ENCODE data around the gene SAMD14. TPM values are rescaled to one million over a fixed set of nuclear protein-coding genes. Genes with fewer than 3 reads are reported as not detected.
A peak's percentile ranks its signal among the peaks of the same experiment; 100 is the strongest.

SAMD14 gene
- total RNA-seq, 1 experiment from 2014 or later = 5.9 TPM

GRCh38 chr17:50094243-50094752, 35.7 kb downstream of the SAMD14 start (continued):
- peak; percentile 24; the same call in 1 of the 2 replicates for TF ChIP-seq HMGXB4 (CRISPR knock-in tag; IDR thresholded peaks at IDR 0.05)
- no peak for TF ChIP-seq PRRX2 (CRISPR knock-in tag; IDR thresholded peaks at IDR 0.05)
- no peak for TF ChIP-seq GRHL2 (CRISPR knock-in tag; IDR thresholded peaks at IDR 0.05; ENCODE audit: insufficient replicate concordance, severe bottlenecking)
- TF ChIP-seq ATF3 (CRISPR knock-in tag; conservative IDR thresholded peaks at IDR 0.05) = no peak
- TF ChIP-seq ZNF423 (CRISPR knock-in tag; IDR thresholded peaks at IDR 0.05) = no peak
- no peak for TF ChIP-seq FOXK1 (CRISPR knock-in tag; IDR thresholded peaks at IDR 0.05)
- TF ChIP-seq IRF1 (CRISPR knock-in tag; IDR thresholded peaks at IDR 0.05) = no peak
- TF ChIP-seq HMGA2 (CRISPR knock-in tag; IDR thresholded peaks at IDR 0.05) = no peak
- TF ChIP-seq STAT6 (CRISPR knock-in tag; conservative IDR thresholded peaks at IDR 0.05; ENCODE audit: low read depth) = no peak
- TF ChIP-seq ZNF263 (CRISPR knock-in tag; IDR thresholded peaks at IDR 0.05; ENCODE audit: low read depth) = no peak

DNA sequence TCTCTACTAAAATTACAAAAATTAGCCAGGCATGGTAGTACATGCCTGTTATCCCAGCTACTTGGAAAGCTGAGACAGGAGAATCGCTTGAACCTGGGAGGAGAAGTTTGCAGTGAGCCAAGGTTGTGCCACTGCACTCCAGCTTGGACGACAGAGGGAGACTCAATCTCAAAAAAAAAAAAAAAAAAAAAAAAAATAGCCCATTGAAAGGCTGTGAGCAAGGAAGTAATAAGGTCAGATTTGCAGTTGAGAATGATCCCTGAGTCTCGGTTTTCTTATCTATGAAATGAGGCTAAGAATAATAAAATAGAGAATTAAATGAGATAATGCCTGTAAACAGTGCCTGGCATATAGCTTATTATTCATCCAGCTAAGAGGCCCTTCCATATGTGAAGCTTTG, 36.2 kb downstream of the SAMD14 start:
- Mint-ChIP-seq H3K36me3 (no peaks in the 10 kb centered on the region), H3K9me3 (no peaks in the 10 kb centered on the region), H3K27ac (no peak overlapping the region), H3K4me1 (peaks cover 6% of the 10 kb centered on the region), H3K27me3 (ENCODE audit: low read depth) (no peaks in the 10 kb centered on the region), H3K4me3 (no peak overlapping the region)
- ChIA-PET CTCF (interaction anchor here (0.6 to 5.4 kb wide), 60 partner anchors 9 to 851 kb away, joined by 3 to 118 read pairs (median 6); partner anchors contain the start of genes DLX3, ITGA3, SAMD14 and XYLT2), POLR2A (interaction anchor here (0.7 to 1.7 kb wide), 5 partner anchors 17 to 942 kb away, joined by 3 to 7 read pairs (median 4); no protein-coding TSS in a partner anchor)
- no peak for DNase-seq (ENCODE audit: low spot score)
- TF ChIP-seq ETV6 (CRISPR knock-in tag; IDR thresholded peaks at IDR 0.05) (no peak), NFATC4 (CRISPR knock-in tag; IDR thresholded peaks at IDR 0.05) (no peak), ZMAT4 (CRISPR knock-in tag; IDR thresholded peaks at IDR 0.05) (no peak), PRRX2 (CRISPR knock-in tag; IDR thresholded peaks at IDR 0.05) (no peak), HMGXB4 (CRISPR knock-in tag; IDR thresholded peaks at IDR 0.05) (no peak)
- TF ChIP-seq, protein P1, sequence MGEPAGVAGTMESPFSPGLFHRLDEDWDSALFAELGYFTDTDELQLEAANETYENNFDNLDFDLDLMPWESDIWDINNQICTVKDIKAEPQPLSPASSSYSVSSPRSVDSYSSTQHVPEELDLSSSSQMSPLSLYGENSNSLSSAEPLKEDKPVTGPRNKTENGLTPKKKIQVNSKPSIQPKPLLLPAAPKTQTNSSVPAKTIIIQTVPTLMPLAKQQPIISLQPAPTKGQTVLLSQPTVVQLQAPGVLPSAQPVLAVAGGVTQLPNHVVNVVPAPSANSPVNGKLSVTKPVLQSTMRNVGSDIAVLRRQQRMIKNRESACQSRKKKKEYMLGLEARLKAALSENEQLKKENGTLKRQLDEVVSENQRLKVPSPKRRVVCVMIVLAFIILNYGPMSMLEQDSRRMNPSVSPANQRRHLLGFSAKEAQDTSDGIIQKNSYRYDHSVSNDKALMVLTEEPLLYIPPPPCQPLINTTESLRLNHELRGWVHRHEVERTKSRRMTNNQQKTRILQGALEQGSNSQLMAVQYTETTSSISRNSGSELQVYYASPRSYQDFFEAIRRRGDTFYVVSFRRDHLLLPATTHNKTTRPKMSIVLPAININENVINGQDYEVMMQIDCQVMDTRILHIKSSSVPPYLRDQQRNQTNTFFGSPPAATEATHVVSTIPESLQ (CRISPR knock-in tag; IDR thresholded peaks at IDR 0.05) = no peak
- no peak for ATAC-seq

Measured in WTC11 (cell line).